ENCODE data around the gene ZNRD2. TPM values are rescaled to one million over a fixed set of nuclear protein-coding genes. Genes with fewer than 3 reads are reported as not detected.
A peak's percentile ranks its signal among the peaks of the same experiment; 100 is the strongest.

The ZNRD2 gene
- total and polyA plus RNA-seq, 12 donors, result 9.4 to 135 (median 56.0) TPM

DNA sequence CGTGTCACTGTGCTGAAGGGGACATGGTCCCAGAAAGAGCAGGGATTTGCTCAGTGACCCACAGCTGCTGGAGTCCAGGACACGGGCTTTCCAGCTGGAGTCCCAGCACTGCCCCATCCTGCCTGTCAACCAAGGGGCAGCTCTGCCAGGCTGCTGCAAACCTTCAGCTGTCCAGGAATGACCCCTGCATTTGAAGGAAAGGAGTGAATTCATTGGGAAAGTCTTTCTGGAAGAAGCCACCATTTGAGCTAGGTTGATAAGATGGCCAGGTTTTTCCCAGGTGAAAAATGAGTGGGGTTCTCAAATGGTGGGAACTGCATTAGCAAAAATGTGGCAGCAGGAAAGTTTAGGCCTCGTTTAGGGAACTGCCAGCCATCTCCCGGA is 16.0 kb downstream of the ZNRD2 start:
- Histone ChIP-seq H3K4me3 (no peak overlapping the region), H3K36me3 (replicated peaks in 1 of 2) (peaks cover 0 to 16% of the 10 kb centered on the region in 2 donors), H3K27ac (peak overlapping the region in 2 of 5 donors; percentile 24 to 69), H3K27me3 (no peaks in the 10 kb centered on the region), H3K9me3 (replicated peaks in 1 of 3) (no peaks in the 10 kb centered on the region), H3K4me1 (replicated peaks in 1 of 2) (peaks cover 0 to 35% of the 10 kb centered on the region in 2 donors)
- 85 to 89% (median 86%) methylated on average over 2 to 4 of the region's 4 CpGs for whole genome bisulfite sequencing, 4 donors
- intact Hi-C loops (cut with DNase I), result no loop called here
- TF ChIP-seq CTCF (IDR thresholded peaks at IDR 0.05), result no peak
- TF ChIP-seq POLR2A (IDR thresholded peaks at IDR 0.05), result no peak
- no peak for DNase-seq

DNA sequence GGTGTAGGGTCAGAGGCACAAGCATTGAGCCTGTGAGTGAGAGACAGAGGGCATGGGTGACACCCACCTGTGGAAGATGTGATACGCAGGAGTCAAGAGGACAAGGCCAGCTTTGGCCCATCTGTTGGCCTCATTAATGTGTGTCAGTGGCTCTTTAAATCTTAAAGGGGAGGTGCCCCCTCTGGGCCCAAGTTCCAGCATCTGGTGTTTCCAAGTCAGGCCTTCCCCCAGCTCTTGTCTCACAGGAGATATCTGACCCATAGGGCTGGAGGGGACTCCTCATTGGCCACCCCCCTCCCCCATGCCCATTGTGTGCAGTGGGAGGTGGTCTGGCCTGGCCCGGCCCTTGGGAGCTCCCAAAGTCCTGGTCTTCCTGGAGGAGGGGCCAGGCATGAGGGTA is 16.4 kb downstream of the ZNRD2 start:
- peak in 1 of 7 donors; percentile 67 for DNase-seq
- no peaks in the 10 kb centered on the region for H3K27me3 ChIP-seq
- no peak overlapping the region for H3K4me3 ChIP-seq
- H3K36me3 ChIP-seq (replicated peaks in 1 of 2), result peaks cover 0 to 11% of the 10 kb centered on the region in 2 donors
- intact Hi-C loops (cut with DNase I), result no loop called here
- no peak for TF ChIP-seq POLR2A (IDR thresholded peaks at IDR 0.05)
- TF ChIP-seq CTCF (IDR thresholded peaks at IDR 0.05), result no peak
- H3K9me3 ChIP-seq (replicated peaks in 1 of 3), result no peaks in the 10 kb centered on the region
- peak overlapping the region in 2 of 5 donors; percentile 39 to 69 for H3K27ac ChIP-seq
- WGBS, 4 donors, result 70 to 100% (median 76%) methylated on average over 1 to 2 of the region's 2 CpGs
- H3K4me1 ChIP-seq (replicated peaks in 1 of 2), result peaks cover 0 to 35% of the 10 kb centered on the region in 2 donors

DNA sequence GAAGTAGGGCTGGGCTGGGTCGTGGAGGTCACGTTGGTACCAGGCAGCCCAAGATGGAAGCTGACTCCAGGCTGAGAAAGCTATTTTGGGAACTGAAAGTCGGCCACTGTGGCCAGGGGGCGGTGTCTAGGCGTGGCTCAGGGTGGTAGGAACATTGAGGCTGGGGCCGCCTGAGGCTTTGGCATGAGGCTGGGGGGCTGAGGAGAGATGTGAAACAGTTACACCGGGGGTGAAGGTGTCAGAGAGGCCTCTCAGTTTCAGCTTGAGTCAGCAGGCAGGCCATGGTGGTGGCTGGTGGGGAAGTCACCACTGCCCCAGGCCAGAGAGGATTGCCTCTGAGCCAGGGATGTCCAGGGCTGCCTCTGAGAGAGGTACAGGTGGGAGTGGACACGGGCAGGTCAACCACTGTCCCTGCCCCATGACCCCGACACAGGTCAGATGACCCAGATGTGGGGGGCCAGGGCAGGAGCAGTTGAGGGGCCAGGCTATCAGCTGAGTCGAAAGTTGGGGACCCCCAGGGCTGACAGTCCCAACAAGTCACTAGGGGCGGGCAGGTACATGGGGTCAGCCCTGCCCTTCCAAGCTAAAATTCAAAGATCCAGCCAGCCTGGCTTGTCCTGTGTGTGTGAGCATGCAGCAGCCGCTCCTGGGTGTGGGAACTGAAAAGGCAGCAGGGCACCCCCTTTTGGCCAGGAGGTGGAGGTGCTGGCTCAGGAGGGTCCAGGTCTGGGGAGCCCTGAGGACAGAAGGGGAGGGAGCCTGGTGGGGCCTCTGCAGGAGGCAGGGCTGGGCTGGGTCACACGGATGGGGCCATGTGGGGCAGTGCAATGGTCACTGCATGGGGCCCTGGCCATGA is 18.1 kb downstream of the ZNRD2 start:
- peaks cover 0 to 35% of the 10 kb centered on the region in 2 donors for H3K4me1 ChIP-seq (replicated peaks in 1 of 2)
- TF ChIP-seq CTCF (IDR thresholded peaks at IDR 0.05) (peak; percentile 36 to 65 (median 55)), POLR2A (IDR thresholded peaks at IDR 0.05) (no peak)
- no peak overlapping the region for H3K4me3 ChIP-seq
- peak in 6 of 7 donors; percentile 66 to 84 (median 76) for DNase-seq
- no peaks in the 10 kb centered on the region for H3K27me3 ChIP-seq
- WGBS, 4 donors, result 52 to 70% (median 55%) methylated on average over 11 to 13 of the region's 13 CpGs
- intact Hi-C loops (cut with DNase I), result no loop called here
- peaks cover 0 to 11% of the 10 kb centered on the region in 2 donors for H3K36me3 ChIP-seq (replicated peaks in 1 of 2)
- peak overlapping the region in 2 of 5 donors; percentile 26 to 73 for H3K27ac ChIP-seq
- H3K9me3 ChIP-seq (replicated peaks in 1 of 3), result no peaks in the 10 kb centered on the region

DNA sequence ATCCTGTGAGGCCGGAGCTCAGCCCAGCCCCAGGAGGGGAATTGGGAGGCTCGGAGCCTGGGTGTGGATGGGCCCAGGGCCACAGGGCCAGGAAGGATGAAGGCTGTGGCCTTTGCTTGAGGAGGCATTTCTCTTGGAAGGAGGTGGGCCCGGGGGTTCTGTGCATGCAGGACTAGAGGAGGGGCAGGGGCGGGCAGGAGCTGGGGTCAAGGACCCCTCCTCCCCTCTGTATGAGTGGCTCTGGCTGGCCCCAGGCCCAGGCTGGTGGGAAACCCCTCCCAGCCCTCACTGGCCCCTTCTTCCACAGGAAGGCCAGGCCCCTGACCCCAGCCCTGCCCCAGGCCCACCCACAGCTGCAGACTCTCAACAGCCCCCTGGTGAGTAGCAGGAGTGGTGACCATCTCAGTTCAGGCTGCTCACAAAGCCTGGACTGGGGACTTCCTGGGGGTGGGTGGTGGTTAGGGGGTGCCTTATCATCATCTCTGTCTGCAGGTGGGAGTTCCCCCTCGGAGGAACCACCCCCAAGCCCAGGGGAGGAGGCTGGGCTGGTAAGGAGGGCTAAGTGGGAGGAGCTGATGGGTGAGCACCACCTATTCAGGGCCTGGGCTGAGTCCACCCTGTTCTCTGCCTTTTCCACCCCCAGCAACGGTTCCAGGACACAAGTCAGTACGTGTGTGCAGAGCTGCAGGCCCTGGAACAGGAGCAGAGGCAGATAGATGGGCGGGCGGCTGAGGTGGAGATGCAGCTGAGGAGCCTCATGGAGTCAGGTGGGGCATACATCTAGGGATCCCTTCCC is 19.4 kb downstream of the ZNRD2 start:
- WGBS, 4 donors, result 68 to 79% (median 74%) methylated on average over 4 to 9 of the region's 9 CpGs
- TF ChIP-seq POLR2A (IDR thresholded peaks at IDR 0.05), result no peak
- TF ChIP-seq CTCF (IDR thresholded peaks at IDR 0.05), result no peak
- no peak for DNase-seq
- intact Hi-C loops (cut with DNase I), result no loop called here
- Histone ChIP-seq H3K36me3 (replicated peaks in 1 of 2) (peaks cover 0 to 11% of the 10 kb centered on the region in 2 donors), H3K27ac (peak overlapping the region in 1 of 5 donors; percentile 5), H3K4me1 (replicated peaks in 1 of 2) (peaks cover 0 to 34% of the 10 kb centered on the region in 2 donors), H3K4me3 (no peak overlapping the region), H3K27me3 (no peaks in the 10 kb centered on the region), H3K9me3 (replicated peaks in 1 of 3) (no peaks in the 10 kb centered on the region)
